NCI-H1105 treated with DMSO at 0.1 percent for 48 hours (cell line): ENCODE data around the gene QSOX2.

ENCODE experiments used
- DNase-seq: peaks from one replicate; lab custom pipeline; 2025; lab: John Stamatoyannopoulos, UW

QSOX2 gene, protein sequence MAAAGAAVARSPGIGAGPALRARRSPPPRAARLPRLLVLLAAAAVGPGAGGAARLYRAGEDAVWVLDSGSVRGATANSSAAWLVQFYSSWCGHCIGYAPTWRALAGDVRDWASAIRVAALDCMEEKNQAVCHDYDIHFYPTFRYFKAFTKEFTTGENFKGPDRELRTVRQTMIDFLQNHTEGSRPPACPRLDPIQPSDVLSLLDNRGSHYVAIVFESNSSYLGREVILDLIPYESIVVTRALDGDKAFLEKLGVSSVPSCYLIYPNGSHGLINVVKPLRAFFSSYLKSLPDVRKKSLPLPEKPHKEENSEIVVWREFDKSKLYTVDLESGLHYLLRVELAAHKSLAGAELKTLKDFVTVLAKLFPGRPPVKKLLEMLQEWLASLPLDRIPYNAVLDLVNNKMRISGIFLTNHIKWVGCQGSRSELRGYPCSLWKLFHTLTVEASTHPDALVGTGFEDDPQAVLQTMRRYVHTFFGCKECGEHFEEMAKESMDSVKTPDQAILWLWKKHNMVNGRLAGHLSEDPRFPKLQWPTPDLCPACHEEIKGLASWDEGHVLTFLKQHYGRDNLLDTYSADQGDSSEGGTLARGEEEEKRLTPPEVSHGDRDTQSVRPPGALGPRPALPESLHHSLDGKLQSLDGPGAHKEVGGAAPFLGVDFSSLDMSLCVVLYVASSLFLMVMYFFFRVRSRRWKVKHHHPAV

DNA sequence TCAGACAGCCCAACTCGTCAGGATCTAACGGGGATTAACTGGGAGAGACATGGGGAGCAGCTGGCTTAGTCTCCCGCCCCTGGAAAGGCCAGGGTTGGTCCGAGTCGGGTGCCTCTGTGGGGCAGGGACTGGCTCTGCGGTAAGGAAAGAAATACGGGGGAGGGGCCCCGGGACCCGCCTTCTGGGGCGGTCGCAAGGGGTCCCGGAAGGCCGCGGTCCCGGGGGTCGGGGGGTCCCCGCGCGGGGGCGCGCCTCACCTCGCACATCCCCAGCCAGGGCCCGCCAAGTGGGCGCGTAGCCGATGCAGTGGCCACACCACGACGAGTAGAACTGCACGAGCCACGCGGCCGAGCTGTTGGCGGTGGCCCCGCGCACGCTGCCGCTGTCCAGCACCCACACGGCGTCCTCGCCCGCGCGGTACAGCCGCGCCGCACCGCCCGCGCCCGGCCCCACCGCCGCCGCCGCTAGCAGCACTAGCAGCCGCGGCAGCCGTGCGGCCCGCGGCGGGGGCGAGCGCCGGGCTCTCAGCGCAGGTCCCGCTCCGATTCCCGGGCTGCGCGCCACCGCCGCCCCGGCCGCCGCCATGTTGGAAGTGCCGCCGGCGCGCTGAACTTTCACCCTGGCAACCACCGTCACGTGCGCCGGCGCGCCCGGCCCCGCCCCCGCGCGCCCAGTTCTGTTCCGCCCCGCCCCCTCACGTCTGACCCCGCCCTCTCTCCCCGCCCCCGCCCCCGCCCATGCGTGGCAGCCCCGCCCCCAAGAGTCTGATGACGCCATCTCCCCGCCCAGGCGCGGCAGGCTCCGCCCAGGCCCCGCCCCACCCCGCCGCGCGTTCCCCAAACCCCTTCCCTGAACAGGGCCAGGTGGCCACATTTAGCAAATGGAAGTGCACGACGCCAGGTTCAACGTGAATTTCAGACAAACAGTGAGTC, at the start of gene QSOX2:
QSOX2 (minus strand) TSS at position 594 of the 932 bp plus-strand sequence; CDS start at position 585, 9 bp downstream.
- DNase-seq: peak; percentile 55

DNA sequence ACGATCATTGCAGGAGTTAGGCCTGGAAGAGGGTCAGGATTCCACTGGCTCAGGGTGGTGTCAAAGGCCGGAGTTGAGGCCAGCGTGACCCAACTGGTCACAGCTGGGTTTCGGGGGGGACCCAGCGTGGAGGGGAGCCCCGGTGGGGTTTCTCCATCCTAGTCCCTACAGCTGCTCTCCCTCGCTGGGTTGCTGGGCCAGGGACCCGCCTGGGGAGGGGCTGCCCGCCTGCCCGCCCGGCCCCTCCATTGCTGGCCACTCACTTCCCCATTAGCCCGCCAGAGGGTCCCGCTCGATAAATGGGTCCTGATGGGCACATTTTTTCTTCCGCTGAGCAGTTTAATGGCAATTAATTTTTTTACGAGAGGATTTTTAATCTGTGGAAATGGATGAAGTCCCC, 49.4 kb upstream of the QSOX2 start:
- DNase-seq: no peak

DNA sequence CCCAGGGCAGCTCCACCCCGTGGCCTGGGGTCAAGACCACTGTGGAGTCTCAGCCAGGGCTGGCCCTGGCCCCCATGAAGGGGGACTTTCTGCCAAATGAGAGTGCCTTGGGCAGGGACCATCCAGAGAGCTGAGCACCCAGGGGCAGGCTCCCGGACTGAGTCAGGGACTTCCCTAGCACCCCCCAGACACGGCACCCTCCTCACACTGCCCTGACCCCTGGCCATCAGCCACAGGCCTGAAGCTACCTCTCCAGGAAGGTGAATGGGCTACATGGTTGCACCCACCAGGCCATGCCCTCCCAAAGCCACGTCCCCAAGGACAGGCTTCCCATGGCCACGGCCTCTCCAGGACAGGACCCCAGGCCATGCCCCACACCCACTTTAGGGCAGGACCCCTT, 48.8 kb upstream of the QSOX2 start:
- DNase-seq: no peak

DNA sequence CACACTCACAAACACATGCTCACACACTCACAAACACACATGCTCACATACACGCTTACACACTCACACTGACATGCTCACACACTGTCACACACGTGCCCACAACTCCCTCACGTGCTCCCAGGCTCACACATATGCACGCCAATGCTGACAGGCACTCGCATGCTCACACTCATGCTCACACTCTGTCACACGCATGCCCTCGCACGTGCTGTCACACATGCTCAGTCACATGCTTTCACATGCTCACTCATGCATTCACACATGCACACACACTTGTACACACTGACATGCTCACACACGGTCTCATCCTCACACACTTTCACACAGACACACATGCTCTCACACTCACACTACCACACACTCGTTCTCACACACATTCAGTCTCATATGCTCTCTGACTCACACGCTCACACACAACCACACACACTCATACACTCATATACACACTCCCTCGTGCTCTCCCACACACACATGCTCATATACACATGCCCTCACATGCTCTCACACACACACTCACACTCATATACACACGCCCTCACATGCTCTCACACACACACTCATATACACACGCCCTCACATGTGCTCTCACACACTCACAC, 48.0 kb upstream of the QSOX2 start:
- no peak for DNase-seq

DNA sequence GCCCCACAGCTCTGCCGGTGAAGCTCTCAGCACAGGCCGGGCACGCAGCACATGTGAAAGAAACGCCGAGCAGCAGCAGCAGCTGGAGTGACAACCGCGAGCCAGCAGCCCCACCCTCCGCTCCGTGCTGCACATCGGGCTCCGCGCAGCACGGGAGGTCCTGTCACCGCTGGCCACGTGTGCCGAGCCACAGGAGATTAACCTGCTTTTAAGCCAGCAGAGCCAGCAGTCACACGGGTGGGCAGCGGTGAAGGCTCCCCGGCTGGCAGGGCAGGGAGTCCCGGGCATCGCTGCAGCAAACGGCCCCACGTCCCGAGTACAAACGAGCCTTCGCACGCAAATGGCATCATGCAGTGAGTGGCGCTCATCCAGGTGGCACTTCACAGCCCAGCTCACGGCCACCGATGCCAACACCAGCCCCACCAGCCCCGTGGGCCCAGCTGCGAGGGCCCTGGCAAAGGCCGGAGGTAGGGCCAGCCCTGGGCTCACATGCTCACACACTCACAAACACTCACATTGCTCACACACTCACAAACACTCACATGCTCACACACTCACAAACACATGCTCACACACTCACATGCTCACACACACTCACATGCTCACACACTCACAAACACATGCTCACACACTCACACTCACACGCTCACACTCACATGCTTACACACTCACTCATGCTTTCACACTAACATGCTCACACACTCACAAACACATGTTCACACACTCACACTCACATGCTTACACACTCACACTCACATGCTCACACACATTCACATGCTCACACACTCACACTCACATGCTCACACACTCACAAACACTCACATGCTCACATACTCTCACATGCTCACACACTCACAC, 47.2 kb upstream of the QSOX2 start:
- DNase-seq: no peak

DNA sequence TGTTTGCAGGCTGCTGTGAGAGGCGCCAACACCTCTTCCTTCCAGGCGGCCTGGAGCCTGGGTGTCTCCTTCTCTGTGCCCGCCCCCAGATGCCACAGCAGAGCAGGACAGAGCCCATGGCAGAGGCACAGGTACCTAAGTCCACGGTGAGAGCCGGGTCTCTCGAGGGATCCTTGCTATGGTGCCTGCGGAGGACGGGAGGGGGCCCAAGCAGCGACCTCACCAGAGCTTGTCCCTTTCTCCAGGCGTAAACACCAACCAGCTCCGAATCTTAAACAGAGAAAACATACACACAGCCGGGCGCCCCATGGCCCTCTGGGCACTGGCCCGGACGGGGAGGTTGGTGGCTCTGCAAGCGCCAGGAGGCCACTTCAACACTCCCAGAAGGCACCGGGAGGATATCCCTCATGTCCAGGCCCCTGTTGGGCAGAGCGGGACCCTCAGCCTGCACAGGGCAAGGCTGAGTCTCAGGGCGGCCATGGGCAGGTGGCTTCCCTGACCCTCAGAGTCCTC, 46.5 kb upstream of the QSOX2 start:
- no peak for DNase-seq

DNA sequence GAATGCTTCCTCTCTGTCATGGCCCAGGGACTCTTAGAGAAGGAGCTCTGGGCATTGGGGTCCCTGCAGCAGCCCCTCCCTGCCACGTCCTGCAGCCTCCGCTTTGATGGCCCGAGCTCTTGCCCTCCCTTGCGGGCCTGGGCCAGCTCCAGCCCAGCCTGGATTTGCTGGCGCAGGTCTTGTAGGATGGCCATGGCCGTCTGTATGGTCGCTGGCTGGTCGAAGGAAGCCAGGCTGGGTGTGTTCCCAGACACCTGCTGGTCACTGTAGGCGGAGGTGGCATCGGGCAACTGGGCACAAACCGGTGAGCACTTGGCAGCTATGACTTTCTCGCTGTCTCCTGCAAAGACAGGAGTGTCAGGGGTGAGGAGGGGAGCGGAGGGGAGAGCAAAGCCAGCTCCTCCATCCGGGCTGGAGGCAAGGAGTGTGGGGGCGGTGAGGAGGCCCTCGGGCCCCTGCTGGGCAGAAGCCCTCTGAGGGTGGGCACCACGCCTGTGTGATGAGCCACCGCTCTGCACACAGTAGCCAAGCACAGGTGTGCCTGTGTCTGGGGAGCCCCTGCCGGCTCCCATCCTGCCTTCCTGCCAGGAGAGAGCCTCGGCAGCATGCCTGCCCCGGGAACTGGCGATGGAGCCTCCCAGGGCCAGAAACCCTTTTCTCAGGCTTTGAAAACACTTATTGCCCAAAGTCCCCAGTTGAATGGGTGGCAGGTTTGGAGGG, 45.9 kb upstream of the QSOX2 start:
- no peak for DNase-seq

DNA sequence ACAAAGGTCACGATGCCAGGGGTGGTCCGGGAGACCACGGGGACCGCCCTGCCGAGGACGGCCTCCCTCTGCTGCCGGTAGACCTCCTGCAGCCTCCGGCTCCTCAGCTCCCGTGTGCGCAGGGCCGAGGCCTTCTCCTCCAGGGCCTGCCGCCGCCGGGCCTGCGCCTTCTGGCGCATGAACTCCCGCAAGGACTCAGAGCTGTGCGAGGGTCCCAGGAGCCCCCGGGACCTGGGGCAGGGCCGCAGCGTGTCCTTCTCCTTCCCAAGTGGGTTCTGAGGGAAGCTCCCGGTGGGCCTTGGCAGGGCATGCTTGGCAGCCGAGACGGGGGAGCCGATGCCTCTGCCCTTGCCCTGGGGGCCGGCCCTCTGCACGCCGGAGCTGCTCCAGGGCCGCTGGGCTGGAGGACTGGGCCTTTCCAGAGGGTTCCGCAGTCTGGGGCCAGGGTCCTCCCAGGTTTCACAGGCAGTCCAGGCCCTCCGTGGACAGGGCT, 44.9 kb upstream of the QSOX2 start:
- DNase-seq: no peak

DNA sequence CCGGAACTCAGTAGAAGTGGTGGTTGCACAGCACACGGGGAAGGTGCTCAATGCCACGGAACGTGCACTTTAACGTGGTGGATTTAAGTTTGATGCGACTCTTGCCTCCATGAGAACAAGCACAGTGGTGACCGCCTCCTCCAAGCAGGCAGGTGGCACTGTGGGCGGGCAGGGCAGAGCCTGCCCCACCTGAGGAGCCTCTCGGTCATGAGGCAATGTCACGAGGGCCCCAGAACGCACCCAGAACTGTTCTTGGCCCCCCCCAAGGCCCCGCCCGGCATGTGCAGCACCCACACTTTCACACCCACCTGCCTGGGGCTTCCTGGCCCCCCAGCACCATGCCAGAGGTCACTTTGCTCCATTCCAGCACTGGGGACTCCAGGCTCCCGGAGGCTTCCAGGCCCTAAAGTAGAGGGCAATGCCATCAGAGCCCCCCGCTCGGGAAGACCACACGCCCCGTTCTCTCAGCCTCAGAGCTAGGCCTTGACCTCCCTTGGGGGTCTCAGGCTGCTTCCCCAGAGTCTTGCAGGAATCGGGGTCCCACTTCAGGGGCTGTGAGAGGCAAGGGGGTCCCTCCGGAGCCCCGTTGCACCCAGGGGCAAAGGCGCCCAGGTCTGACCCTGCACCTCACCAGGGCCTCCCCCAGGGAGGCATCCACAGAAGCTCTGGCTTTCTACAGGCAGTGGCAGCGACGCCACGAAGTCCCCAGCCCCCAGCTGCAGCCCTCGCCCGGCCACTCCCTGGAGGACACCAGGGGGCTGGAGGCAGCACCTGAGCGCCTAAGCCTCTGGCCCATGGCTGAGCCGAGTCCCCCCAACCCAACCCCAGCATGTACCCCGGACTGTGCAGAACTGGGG, 44.3 kb upstream of the QSOX2 start:
- no peak for DNase-seq

DNA sequence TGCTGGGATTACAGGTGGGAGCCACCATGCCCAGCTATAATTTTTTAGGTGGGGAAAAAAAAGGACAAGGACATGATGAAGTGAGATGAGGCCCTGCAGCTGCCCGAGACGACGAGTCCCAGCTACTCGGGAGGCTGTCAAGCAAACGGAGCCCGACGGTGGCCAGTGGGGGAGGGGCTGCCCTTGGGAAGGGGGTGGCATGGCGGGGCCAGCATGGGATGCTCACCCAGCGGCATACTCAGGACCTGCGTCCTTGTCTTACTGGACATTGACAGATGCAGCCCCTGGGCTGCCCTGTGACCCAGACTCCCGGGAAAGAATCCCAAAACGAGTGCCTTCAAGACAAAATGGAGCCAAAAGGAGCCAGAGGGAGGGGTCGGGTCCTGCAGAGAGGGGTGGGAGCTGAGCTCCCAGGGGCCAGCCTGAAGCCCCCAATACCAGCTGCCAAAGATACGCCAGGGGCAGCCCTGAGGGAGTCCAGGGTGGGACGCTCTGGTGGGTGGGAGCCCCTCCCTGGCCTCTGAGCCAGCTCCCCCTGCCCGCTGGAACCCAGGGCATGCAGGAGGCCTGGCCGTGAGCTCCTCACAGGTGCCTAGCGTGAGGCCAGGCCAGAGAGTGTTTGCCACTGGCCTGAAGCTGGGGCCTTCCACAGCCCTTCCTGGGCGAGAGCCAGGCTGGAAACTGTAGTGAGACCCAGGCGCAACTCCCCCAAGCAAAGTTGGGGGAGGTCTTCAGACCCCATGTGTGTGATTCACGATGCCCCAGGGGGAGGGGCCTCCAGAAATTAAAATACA, 42.5 kb upstream of the QSOX2 start:
- no peak for DNase-seq

DNA sequence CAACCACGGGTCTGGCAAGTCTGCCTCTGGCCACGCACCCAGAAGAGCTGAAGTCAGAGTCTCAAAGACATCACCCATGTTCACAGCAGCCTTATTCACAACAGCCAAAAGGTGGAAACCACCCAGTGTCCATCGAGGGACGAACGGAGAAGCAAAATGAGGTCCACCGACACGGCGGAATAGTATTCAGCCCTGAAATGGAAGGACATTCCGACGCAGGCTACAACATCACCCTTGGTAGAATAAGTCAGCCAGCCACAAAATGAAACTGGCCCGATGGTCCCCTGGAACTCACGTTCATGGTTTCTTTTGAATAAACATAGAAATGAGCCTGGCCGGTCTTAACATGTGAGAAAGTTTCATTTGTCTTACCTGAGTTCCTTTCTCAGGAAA, 41.4 kb upstream of the QSOX2 start:
- no peak for DNase-seq

DNA sequence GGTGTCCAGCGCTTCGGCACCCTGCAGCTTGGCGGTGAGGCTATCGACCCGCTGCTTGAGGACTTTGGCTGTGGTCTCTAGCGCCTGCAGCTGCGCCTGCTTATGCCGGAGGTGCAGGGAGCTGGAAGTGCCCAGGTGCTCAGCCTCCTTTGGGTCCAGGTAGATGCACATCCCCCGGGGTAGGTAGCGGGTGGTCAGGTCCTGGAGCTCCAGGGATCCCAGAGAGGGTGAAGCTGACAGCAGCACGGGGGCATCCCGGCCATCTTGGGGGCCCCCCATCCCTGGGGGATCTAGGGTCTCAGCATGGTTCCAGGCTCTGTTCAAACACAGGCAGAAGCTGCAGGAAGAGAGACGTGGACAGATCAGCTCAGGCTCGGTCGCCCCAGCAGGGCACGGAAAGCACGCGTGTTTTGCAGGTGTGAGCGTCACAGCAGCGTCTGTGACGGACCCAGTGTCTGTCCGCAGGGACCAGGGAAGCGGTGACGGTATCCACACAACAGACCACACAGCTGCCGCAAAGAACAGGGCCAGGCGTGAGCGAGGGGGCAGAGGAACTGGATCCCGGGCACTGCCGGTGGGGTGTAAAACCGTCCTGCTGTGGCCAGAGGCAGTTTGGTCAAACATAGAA, 40.9 kb upstream of the QSOX2 start:
- DNase-seq: no peak

DNA sequence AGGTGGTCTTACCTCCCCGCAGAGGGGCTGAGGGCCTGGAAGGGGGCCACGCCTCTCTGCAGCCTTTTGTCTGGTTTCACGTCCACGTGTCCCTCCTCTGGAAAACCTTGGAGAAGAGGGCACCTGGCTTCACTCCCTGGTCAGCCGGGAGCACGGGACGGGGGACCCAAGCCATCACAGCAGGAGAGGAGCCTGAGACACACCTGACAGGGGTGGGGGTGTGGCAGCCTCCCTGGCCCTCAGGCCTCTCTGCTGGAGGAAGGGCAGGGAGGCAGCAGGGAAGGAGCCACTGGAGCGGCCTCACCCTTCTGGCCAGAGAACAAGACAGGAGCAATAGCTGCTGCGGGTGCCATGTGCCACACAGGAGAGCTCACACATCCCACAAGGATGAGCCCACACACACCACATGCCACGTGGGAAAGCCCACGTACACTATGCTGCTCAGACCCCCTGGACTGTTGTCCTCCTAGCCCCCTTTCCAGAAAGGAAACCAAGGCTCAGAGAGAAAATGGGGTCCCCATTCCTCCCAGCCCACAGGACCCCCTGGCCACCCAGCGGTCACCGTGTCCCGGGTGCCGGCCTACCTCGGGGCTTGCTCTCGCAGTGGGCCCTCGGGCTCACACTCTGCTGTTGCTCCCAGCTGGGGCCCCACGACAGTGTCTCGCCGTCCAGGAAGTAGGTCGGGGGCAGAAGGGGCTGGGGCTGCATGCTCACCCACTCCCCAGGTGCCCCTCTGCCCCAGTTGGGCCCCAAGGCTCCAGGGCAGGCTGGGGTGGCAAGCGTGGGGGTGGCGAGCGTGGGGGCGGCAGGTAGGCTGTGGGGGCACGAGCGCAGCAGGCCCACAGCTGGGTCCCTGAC, 40.1 kb upstream of the QSOX2 start:
- DNase-seq: no peak

DNA sequence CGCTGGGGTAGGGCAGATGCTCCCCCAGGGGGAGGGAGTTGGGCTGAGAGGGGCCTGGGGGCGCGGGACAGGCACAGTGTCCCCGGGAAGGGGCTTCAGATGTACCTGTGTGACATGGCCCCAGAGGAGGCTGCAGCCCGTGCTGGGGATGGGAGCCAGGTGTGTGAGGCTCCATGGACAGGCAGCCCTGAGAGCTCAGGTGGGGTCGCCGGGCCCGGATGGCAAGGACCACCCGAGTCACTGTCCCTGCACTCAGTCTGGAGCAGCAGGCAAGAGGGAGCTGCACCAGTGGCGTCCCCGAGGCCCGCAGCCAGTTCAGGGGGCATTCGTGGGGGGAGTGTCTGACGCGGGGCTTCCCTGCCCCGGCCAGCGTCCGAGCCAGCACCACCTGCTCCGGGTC, 39.3 kb upstream of the QSOX2 start:
- DNase-seq: no peak

DNA sequence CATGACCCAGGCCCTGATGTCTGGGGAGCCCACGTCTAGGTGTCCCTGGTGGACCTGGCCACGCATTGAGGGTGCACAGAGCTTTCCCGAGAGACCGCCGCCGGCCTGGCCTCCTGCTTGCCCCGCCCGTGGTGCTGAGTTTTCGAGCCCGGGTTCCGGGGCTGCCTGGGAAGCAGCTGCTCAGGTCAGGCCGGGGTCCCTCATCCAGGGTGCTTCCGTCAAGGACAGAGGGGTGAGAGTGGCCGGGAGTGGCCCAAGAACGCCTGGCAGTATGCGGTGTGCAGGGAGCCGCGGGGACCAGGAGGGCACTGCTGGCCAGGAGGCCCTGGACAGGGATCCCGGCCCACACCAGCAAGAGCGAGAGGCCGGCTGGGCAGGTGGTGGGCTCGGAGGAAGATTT, 38.7 kb upstream of the QSOX2 start:
- DNase-seq: no peak

DNA sequence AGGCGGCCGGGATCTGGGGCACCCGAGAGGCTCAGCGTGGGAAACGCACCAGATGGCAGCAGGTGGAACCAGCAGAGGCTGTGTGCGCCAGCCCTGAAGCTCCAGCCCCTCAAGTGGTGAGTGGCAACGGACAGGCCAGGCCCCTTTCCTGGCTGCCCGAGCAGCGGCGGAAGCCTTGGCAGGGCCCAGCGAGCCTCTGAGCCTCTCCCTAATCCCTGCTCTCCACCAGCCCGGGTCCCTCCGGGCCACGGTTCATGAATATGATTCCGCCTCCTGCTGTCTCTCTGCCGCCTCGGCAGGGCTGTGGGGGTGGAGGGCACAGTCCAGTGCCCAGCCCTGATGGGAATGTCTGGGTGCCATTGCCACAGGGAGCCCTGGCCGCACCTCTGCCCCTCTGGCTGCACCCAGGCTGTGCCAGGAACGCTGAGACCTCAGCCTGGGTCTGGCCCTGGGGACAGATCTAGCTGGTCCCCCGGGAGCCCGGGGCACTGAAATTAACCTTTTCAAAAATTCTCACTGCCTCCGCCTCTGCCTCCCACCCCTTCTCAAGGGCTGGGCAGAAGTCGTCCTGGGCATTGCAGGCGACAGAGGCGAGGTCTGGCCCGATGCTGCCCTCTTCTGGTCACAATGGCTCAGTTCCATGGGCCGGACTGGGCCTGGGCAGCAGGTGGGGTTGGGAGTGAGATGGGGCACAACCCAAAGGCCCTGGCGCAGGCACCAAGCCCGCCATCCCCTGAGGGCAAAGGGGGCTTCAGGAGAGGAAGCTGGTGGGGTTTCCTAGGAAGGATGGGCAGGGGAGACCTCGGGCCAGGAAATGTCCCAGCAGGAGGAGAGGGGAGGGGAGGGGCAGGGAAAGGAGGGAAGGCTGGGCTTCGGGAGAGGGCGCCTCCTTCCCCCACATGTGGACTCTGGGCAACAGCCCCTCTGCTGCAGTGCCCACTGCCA, 38.0 kb upstream of the QSOX2 start:
- DNase-seq: peak; percentile 65
